Colon (tissue), 2 donors: ENCODE results near the gene ANGPTL2.

ENCODE experiments used
- FAIRE-seq: peaks from 2 replicates; lab custom pipeline; 2012; peaks lifted over from hg19 to GRCh38; lab: Jason Lieb, UNC
- donor health status: control.
- donor health status: control.

Gene ANGPTL2

DNA sequence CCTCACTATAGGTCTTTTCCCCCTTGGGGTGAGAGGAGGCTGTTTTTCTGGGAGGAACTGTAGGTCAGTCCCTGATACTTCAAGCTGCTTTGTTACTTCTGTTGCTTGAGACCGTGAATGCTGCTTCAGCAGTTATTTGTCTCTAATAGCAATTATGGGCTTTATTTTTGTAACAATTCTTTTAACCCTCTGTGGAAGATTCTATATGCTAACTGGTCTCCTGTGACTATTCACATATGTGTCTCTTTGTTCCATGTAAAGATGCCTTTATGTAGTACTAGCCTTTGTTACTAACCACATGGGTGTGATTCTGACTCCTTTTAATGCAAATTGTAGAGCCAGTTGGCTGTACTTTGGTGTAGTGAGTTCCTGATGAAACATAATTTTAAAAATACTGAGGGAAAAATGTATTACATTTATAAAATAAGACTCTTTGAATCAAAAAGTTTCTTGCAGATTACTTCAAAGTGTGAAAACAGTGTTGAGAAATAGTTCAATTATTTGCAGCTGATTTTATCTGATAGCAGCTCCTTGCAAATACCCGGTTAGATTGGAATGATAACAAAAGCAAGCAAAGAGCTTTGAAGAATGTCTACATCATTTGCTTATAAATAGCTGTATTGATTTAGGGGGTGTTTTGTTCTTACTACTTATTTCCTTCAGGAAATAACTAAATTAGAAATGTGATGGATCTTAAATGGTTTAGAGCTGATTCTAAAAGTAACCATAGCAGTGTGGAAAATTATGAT, 46.6 kb downstream of the ANGPTL2 start:
- no peak for FAIRE-seq

DNA sequence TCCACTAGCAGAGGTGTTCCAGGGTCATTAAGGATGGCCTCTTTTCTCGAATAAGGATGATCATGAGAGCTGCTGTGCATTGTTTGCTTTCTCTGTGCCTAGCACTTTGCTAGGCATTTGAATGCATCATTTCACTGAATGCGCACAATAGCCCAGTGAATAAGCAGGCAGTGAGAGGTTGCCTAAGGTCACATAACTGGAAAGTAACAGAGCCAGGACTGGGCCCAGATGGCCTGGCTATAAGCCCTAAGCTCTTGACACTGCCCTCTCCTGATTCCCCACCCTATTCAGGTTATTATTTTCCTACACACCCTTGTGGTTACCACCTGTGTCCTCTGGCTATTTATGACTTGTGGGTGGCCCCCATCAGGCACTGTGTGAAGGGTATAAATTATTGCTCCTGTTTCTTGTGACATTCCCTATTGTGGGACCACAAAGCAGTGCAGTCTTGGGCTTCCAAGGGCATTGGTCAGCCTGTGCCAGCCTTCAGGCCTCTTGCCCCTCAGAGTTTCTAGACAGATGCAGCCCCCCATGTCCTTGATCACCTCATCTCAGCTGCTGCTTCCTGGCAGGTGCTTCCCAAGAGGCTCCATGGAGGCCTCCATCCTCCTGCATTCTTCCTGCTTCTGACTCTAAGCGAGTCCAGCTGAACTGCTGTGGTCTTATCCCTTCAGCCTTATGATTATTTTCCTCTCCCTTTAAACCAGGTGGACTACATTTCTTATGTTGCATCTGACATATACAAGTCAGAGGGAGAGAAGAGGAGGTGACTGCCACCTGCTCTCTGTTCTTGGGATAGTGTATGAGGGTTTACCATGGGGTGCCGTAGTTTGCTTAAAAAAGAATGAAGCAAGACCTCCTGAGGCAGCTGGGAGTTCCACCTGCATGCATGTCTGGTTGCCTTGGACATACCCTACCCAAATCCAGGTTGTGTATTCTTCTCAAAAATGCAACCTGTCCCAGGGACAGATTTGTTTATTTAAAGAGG, 47.6 kb downstream of the ANGPTL2 start:
- FAIRE-seq = no peak

GRCh38 chr9:127067603-127068220, 54.7 kb downstream of the ANGPTL2 start:
- FAIRE-seq = no peak

DNA sequence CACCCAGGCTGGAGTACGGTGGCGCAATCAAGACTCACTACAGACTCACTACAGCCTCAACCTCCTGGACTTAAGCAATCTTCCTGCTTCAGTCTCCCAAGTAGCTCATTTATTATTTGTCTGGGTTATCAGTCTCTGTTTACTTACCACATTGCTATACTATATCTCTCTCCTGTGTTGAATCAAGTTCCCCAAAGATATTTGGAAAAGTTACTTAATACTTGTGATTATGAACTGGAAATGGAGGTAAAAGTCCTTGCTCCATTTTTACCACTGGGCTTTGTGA, 55.6 kb downstream of the ANGPTL2 start:
- no peak for FAIRE-seq

GRCh38 chr9:127066060-127066850, 56.2 kb downstream of the ANGPTL2 start:
- FAIRE-seq = no peak

DNA sequence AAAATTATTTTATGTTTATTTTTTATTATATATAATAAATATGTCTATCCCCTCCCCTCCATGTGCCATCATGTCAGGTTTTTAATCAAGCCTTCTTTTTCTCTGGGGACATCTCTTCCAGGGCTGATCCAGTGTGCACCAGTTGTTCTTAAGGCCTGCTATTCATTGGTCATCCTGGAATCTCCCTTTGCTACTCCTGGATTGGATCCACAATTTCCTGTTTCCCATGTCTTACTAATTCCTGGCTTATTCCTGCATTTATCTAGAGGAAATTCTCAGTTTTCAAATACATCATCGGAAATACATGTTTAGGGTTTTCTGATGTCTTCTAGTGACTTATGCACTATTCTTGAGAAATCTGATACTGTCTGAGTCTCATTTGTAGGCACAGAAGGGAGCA, 56.8 kb downstream of the ANGPTL2 start:
- no peak for FAIRE-seq

DNA sequence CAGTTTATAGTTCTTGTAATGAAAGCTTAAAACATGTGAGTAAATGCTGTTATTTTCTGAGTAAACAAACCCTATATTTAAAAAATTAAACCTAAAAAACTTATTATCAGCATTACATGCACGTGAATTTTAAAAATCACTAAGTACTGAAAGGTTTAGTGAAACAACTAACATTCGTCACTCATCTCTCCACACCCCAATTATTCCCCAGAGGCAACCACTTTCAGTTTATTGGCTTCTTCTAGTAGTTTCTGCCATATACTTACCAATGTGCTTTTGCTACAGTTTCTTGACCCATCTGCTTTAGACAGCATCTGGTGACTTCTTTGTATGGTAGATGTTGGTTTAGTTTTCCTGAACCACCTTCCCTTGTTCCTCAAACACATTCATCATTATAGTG, 58.1 kb downstream of the ANGPTL2 start:
- no peak for FAIRE-seq

DNA sequence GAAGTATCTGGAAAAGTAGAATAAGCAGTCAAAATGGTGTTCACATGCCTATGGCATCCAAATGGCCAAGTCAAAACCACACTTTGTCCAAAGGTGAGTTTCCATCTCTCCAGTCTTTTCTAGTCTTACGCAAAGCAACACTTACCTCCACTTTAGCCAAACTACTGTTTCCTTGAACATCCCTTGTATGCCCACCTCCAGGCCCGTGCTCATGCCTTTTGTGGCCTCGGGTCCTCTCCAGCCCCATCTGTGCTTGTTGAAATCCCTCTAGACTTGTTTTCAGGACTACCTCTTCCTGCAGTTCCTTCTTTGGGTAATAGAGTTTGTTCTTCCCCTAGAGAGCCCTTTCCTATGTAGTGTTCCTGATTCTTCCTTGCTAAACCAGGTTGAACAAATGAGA, 61.0 kb downstream of the ANGPTL2 start:
- FAIRE-seq = no peak

DNA sequence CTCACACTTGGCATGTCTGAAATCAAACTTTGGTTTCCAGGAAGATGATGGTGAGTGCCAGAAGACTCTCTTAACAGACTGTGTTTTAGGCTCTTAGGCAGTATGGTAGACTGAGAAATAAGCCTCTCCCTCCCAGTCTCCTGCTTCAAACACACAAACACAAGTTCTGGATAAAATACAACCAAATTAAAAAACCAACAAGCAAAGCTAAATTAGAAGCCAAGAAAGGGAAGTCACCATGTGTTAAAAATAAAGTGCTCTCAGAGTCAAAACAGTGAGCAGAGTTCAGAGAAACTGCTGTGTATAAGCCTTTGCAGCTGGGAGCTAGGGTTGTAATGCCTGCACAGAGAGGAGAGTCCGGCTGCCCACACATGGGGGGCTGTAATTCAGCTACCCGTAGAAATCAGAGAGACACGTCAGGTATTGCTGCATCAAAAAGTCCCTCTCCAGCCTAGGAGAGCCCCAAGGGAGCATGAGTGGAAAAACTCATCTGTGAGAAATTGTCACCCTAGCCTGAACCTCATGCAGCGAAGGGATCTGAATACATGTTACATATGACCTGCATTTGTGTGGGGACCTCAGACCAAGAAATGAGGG, 62.6 kb downstream of the ANGPTL2 start:
- FAIRE-seq = no peak

GRCh38 chr9:127059030-127059429, 63.4 kb downstream of the ANGPTL2 start:
- FAIRE-seq = no peak

DNA sequence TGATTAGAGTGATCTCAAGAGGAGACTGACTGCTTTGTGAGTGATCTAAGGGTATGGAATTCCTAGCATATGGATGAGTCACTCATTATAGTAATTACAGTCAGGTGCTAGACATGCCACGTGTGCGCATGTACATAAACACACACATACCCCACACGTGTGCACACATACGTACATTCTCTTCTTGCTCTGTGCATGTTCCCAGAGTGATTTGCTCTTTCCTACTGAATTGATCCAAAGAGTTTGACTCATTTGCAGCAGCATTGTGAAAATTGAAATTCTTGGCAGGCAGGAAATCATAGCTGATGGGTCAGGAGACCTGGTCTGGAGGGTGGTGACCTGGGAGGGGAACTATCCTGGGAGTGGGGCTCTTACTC, 63.8 kb downstream of the ANGPTL2 start:
- FAIRE-seq = no peak

DNA sequence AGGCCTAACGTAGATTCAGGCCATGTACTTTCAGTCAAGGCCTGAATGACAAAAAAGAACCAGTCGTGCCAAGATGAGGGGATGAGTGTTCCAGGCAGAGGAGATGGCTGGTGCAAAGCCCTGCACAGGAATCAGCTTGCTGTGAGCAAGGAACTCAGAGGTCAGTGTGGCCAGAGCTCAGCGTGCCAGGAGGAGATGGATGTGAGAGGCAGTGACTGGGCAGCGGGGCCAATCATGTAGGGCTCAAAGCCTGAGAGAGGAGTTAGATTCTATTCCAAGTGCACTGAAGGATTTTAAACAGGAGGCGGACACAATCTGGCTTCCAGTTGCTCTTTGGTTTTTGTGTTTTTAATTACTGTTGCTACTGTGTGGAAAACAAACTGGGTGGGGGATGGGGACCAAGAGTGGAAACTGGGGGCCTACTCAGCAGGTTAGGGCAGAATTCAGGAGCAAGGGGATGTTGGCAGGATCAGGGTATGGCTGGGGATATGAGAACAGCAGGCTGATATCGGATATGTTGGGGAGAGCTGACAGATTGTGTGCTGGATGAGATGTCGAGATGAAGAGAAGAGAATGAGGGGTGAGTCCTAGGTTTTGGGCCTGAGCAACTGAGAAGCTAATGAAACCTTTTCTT, 64.3 kb downstream of the ANGPTL2 start:
- no peak for FAIRE-seq

- no peak for FAIRE-seq
Observed at GRCh38 chr9:127056446-127056845, 66.0 kb downstream of the ANGPTL2 start.

- FAIRE-seq = no peak
Observed at GRCh38 chr9:127055745-127056402, 66.6 kb downstream of the ANGPTL2 start.

- no peak for FAIRE-seq
Observed at GRCh38 chr9:127053960-127054359, 68.5 kb downstream of the ANGPTL2 start.

DNA sequence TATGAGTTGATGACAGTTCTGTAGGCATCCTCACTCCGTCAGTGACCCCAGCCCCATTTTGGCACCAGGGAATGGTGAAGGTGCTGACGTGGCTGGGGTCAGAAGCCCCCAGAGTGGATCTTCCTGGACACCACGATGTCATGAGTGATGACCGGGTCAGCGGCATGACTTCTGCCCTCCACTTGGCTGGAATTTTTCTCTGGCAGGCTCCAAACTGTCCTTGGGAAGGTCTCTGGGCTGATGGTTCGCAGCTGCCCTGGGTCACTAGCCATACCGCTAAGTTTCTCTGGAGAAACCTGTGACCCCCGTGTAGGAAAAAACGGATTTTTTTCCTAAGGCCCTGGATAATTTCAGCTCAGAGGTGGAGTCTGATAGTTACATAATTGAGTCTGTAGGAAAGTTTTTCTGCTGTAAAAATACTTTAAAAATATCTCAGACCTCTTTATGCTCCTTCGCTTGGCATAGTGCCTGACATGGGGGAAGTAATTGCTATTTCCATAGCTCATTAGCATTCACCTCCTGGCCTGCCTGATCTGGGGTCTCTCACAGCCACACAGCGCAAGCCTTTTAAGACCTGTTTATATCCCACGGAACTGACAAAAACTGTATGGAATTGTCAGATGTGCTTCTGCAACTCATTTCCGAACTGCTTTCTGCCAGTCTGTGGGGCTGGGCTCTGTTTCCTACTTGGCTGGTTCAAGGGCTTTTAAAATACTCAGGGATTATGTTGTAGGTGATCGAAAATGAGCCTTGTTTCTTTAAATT, 69.2 kb downstream of the ANGPTL2 start:
- no peak for FAIRE-seq

DNA sequence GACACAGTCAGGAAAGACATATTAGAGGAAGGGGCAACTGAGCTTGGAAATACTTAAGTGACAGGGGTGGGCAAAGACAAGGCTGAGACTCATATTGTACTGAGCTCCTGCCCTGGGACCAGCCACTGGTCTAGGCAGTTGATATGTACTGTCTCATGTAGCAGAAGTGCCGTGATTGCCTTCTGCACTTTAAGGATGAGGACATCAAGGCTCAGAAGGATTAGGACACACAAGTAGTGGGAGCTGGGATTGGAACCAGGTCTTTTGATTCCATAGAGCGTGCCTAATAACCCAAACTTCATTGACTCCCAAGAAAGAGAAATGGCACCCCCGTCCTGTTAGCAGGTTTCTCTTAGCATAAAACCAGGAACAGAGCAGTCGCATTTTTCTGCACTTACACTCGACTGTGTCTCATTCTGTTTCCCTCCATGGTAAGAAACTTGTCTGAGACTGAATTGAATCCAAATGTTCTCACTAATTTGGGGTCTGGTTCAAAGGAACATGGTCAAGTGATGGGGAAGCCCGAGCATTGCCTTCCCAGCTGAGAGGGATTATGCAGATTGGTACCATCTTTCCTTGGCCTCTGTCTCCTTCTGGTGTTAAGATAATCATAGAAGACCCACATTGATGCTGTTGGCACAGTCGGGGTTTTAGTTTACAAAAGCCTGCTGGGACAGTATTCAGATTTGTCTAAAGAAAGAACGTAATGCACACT, 70.4 kb downstream of the ANGPTL2 start:
- no peak for FAIRE-seq

GRCh38 chr9:127050591-127051001, 71.8 kb downstream of the ANGPTL2 start:
- no peak for FAIRE-seq

DNA sequence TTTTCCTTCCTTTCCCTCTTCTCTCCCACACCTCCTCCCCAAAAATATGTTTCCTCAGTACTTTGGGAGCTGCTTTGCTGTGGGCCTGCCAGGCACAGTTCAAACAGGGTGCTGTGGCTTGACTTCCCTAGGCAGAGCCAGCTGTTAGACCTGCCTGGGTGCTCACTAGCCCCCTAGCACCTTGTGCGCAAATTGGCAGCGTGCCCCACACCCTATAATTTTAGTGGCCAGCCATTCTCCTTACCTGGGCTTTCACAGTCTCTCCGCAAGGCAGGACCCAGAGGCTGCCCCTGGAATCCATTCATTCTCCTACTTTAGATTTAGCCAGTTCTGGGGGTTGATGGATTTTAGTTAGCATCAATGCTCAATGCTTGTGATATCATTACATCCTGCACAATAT, 72.3 kb downstream of the ANGPTL2 start:
- FAIRE-seq = no peak
